Hematopoietic multipotent progenitor cell treated with erythropoietin and hydrocortisone succinate and interleukin-3 and kit ligand, for 6 days (in vitro differentiated cells): ENCODE data around the gene KIF6.
"Not testable (repeated sequence)": the region's sequence is repeated elsewhere in the genome, so short reads cannot be mapped to it uniquely, and the experiment has no call there.

Source experiments
- DNase-seq: peaks from one replicate; pipeline ENCODE4 v3.0.0-alpha.2; 2015

Gene KIF6

GRCh38 chr6:39546731-39547130, 178.5 kb downstream of the KIF6 start:
- no peak for DNase-seq

DNA sequence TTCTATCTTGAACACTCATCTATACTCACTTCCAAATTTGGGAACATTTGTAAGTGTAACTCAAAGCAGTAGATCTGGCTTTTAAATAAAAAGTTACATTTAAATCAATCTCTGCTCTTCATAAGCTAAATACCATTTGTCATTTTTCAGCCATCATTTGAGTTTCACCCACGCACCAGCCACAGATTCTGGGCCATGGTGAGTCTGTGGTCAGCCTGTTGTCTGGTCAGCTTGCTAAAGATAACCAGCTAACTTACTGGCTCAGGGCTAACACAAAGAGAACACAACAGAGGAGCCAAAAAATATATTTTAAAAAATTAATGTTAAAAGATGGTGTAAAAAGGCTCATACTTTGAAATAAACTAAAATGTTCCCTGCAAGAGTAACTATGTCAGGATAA, 181.3 kb downstream of the KIF6 start:
- no peak for DNase-seq

DNA sequence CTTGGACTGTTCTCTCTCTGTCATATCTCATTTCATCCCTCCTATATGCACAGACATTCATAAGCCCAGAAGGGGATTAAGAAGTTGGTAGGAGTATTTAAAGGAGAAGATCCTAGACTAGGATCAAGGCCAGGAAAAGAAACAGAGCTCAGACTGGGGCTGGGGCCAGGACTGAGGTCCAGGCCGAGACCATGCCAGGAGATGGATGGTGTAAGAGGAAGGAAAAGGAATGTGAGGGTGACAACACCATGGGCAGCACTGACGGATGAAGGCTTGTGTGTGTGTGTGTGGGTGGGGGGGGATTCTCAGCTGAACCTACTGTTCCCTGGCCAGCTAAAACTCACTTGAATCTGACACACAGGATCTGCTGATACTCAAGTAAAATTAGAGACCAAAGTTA, 182.1 kb downstream of the KIF6 start:
- no peak for DNase-seq

DNA sequence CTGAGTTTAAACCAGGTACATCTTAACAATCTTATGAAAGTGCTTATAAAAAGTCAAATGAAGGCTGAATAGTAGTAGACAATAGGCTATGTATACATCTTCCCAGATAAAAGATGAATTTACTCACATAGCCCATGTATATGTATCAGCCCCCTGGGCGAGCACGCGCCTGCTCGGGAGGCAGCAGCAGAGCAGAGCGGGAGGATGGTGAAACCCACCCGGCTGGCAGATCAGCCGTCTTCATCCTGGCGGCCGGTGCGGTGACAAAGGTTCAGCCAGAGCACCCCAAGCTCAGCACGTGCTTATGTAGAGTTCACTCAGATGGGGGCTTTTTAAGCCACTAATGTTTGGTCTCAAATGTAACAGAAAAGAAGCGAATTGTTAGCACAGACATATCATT, 184.8 kb downstream of the KIF6 start:
- no peak for DNase-seq

DNA sequence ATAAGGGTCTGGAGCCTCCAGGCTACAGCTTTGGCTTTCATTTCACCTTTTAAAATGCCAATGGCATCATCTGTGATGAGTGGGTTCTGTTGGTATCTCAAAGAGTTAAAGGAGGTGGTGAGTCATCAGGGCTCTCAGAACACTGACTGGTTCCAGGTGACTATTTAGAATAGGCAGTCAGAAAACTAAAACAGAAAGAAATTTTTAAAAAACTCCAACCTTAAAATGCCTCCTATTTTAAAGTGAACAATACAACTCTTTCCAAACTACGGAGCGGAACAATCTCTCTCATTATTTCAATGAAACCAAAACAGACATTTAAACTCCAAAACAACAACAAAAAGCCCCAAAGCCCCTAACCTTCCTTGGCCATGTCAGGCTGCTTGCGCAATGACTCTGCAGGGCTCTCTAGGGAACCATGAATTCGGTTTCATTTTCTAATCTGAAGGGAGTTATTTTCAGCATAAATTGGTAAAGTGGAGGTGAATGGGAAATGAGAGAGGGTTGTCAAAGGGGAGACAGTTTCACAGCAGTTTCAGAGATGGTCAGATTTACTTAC, 194.9 kb downstream of the KIF6 start:
- DNase-seq = no peak

- DNase-seq = no peak
These were observed 197.2 kb downstream of the KIF6 start for GRCh38 chr6:39527792-39528564.

DNA sequence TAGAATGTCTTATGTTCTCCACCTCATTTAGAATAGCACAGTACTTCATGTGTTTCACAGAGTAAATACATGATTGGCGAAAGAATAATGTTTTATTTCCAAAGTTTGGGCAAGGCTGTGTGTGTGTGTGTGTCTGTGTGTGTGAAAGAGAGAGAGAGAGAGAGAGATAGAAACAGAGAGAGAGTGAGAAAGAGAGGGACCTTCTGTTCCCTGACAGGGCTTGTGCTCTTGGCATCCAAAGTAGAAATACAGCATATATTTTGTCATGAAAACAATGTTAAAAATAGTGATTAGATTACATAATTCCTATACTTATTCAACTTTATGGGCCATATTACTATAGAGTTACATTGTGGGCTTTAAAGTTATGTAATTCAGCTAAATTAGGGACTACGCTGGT, 201.2 kb downstream of the KIF6 start:
- no peak for DNase-seq

DNA sequence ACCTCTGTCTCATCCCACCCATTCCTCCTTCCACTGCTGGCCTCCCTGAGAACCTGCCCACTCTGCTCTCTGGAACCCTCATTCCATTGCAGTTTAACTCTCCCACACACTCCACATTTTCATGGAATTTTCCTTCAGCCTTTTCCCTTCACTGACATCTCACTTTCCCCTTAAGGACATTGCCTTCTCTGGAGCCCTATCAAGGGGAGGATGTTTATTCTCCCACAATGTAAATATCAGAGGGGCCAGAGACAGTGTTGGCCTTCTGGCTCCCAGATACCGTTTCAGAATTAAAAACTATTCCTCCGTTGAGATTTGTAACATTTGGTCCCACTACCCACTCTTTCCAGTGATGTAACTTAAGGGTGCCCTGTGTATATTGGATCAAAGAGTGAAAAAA, 203.2 kb downstream of the KIF6 start:
- DNase-seq = no peak

DNA sequence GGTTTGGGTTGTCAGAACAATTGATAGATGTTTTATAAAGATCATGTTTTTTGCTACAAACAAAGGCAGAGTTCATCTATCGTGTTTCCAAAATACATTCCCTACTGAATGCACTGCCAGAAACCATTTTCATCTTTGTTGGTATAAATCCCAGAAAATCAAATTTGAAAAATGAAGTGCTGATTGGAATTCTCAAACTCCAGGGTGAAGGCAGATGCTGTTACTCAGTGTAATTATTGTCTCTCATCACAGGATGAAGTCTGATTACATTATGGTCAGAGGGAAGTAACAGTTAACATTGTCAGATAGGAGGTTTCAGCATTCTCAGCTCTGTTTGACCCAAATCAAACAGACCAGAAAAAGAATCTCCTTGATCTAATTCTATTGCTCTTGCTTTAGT, 204.3 kb downstream of the KIF6 start:
- DNase-seq = no peak

GRCh38 chr6:39520411-39520810, 204.8 kb downstream of the KIF6 start:
- DNase-seq = no peak

DNA sequence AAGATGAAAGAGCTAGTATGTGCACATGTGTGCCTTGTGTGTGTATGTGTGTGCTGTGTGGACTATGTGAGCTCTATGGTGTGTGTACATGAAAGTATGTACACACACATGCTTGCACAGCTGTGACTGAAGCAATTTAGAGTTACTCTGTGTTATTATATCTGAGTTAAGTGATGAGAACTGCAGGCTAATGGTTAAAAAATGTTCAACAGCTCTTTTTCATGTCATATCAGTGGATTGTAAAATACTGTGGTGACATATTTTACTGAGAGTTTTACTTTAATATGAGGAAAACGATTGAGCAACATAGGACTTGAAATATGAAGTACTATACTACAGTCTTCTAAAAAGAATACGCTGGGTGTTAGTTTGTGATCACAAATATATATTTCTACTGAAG, 207.0 kb downstream of the KIF6 start:
- no peak for DNase-seq

GRCh38 chr6:39517756-39518155, 207.5 kb downstream of the KIF6 start:
- DNase-seq = no peak

DNA sequence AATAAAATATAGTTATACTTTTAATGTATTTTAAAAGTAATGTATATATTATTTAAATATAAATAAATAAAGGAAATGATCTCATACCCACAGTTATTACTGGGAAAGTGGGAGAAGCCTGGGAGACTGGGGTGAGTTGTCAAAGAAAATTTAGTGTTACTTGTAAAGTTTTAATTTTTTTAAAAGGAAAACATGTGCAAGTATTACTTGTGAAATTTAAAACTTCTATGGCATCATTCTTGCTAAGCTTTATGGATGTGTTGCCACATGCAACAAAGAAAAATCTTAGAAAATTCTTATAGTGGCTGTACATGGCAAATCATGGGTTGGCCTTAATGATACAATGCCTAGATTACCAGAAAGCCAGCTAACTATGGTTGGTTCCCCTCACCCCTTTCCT, 208.7 kb downstream of the KIF6 start:
- DNase-seq = no peak

DNA sequence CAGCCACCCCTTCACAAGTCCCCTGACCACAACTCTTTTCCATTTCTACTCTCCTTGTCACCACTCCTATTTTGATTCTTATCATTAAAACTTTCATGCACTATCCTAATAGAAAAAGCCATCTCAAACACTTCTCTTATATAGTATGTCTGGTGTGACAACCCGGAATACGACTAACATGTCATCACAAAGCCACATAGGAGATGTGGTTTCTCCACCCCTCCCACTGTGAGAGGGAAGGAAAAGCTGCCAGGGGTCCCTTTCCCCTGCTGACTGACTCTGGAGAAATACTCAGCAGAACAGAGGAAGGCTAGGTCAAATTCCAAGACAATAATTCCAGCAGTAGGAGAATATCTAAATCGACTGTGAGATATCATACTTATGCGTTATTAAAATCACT, 209.7 kb downstream of the KIF6 start:
- no peak for DNase-seq

DNA sequence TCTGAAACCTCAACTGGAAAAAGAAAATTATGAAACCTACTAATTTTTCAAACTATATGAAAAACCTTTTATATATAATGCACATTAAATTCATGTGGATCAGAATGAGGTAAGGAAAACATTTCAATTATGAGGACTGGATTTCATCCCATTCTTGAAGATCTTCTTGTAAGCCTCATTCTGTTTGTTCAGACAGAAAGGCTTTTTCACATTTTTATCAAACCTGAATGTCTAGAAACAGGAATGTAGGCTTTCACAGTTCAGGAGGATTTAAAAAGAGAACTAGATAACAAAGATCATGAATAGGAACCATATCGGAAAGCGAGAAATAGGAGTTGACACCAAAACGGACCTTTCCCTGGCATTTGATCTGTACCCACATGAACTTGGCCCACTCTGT, 210.2 kb downstream of the KIF6 start:
- no peak for DNase-seq

DNA sequence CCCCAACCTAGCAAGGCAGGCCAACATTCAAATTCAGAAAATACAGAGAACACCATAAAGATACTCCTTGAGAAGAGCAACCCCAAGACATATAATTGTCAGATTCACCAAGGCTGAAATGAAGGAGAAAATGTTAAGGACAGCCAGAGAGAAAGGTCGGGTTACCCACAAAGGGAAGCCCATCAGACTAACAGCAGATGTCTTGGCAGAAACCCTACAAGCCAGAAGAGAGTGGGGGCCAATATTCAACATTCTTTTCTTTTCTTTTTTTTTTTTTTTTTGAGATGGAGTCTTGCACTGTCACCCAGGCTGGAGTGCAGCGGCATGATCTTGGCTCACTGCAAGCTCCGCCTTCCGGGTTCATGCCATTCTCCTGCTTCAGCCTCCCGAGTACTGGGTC, 215.4 kb downstream of the KIF6 start:
- DNase-seq = not testable (repeated sequence)

GRCh38 chr6:39508515-39508914, 216.7 kb downstream of the KIF6 start:
- no peak for DNase-seq

DNA sequence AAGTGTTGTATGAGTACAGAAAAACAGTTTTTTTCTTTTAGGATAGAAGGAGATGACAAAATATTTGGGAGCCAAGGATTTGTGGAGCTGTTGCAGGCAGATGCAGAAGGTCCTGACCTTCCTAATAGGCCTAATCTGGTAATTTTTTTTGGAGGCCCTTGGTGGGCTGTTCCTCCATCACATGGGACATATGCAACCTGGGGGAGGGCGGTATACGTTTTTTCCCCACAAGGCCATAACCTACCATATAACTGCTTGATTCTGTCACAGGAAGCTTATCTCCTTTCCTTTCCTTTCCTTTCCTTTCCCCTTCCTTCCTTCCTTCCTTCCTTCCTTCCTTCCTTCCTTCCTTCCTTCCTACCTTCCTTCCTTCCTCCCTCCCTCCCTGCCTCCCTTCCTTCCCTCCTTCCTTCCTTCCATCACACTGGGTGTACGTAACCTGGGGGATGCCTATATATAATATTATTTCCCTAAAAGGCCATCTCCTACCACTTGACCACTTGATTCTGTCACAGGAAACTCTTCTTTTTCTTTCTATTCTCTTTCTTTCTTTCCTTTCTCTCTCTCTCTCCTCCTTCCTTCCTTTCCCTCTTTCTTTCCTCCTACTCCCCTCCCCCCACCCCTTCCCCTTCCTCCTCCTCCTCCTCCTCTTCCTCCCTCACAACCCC, 217.7 kb downstream of the KIF6 start:
- no peak for DNase-seq

DNA sequence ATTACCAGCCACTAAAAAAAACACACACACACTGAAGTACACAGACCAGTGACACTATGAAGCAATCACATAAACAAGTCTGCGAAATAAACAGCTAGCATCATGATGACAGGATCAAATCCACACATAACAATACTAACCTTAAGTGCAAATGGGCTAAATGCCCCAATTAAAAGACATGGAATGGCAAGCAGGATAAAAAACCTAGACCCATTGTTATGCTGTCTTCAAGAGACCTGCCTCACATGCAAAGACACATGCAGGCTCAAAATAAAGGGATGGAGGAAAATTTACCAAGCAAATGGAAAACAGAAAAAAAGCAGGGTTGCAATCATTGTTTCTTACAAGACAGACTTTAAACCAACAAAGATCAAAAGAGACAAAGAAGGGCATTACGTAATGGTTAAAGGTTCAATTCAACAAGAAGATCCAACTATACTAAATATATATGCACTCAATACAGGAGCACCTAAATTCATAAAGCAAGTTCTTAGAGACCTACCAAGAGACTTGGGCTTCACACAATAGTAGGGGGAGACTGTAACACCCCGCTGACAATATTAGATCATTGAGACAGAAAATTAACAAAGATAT, 222.7 kb downstream of the KIF6 start:
- DNase-seq = not testable (repeated sequence)

DNA sequence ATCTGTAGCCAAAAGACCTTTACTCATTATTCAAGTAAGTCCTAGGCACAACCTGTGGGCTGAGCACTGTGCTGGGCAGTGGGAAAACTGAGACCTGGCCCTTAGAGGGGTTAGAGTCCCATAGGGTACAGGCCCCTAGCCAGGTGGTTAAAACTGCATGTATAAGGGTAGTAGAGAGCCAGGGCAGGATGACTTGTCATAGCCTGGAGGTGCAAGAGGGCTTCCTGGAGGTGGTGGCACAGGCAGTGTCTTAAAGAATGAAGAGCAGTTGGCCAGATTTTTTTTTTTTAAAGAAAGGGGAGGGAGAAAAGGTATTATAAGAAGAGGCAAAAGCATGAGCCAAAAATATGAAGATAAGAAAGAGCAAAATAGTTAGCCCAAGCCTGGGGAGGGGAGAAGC, 226.2 kb downstream of the KIF6 start:
- no peak for DNase-seq

DNA sequence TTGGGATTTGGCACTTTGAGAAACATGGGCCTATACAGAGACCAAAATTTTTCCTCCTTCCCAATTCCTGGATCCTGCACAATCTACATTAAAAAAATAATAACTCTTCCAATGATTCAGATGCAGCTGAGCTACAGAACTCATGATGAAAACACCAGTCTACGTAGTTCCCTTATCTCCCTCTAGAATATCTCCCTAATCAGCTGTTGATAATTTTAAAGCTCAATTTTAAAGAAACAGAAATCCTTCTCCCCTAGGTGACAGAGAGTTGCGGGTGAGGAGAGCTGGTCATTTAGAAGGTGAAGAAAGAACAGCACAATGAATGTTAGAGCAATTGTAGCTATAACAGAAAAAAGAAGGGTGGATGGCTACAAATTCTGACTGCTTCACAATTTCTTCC, 227.1 kb downstream of the KIF6 start:
- no peak for DNase-seq

DNA sequence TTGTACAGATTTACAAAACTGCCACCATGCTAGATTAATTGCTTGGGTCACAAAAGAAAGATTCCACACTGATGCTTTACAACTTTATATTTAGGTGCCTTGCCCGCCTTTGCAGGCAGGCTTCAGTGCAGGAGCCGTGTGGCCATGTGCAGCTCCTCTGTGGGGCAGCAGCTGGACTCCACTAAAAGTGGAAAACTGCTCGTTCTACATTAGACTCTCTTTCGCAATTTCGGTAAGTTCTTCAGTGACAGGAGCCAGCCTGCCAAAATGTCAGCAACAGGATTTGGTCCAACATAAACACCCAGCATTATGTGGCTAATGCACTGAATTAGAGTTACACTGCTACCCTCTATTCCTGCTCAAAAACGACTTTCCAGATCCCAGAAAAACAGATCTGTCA, 228.3 kb downstream of the KIF6 start:
- DNase-seq = no peak

- no peak for DNase-seq
These were observed 228.8 kb downstream of the KIF6 start for GRCh38 chr6:39496456-39496855.

DNA sequence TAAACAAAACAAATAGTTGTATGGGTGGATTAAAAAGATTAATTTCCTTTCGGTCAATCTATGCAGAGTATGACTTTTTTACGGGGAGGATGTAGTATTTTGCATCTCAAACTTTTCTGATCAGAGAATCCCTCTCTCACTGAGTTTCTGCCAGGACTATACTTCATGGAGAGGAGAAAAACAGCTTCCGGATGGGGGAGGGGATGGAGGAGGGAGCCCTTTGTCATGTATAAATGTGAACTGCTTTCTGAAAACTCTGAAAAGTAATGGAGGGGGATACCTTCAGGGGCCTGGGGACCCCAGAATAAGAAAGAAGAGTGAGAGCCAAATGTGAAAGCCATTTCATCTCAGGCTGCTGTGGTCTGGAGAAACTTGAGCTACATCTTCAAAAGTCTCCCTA, 229.6 kb downstream of the KIF6 start:
- no peak for DNase-seq
